Measurements from ENCODE around the gene CACNA1F.

- no peak for TF ChIP-seq CTCF (conservative IDR thresholded peaks at IDR 0.05; ENCODE audit: low read length)
- TF ChIP-seq EZH2phosphoT487 (IDR thresholded peaks at IDR 0.05; ENCODE audit: borderline replicate concordance, low read depth, low read length) = no peak
Measured at GRCh38 chrX:49230500-49231232, 2.5 kb downstream of the CACNA1F start.

Data from OCI-LY7 (cell line).